Skin epidermis (tissue), 12 donors: ENCODE measurements around the gene MAPRE3.

Experiments used
- H3K27ac ChIP-seq, 21 experiments: fragments of 200-600 bp; sonication (generic) in 11 of 21; one replicate each; pipeline ENCODE4 v1.5.0; 2020; ENCODE audit warnings: mild to moderate bottlenecking in 3 of 21, inconsistent platforms in 2 of 21, moderate library complexity in 2 of 21
- H3K4me3 ChIP-seq, 7 experiments: fragments of 200-600 bp; sonication (generic) in 2 of 7; one replicate each; pipeline ENCODE4 v1.5.0; 2020; ENCODE audit warnings: inconsistent platforms in 2 of 7, mild to moderate bottlenecking in 2 of 7, moderate library complexity in 1 of 7

Gene MAPRE3

GRCh38 chr2:26978061-26978596 is 7.7 kb downstream of the MAPRE3 start:
- H3K27ac ChIP-seq: no peak overlapping the region
- no peak overlapping the region for H3K4me3 ChIP-seq

GRCh38 chr2:26979741-26980140 is 9.3 kb downstream of the MAPRE3 start:
- H3K27ac ChIP-seq: no peak overlapping the region
- no peak overlapping the region for H3K4me3 ChIP-seq

GRCh38 chr2:26980971-26981370 is 10.5 kb downstream of the MAPRE3 start:
- no peak overlapping the region for H3K4me3 ChIP-seq
- no peak overlapping the region for H3K27ac ChIP-seq

- Histone ChIP-seq H3K27ac (no peak overlapping the region), H3K4me3 (no peak overlapping the region)
These were observed 11.8 kb downstream of the MAPRE3 start for GRCh38 chr2:26982102-26982742.

GRCh38 chr2:26983746-26984145 is 13.3 kb downstream of the MAPRE3 start:
- H3K4me3 ChIP-seq: no peak overlapping the region
- no peak overlapping the region for H3K27ac ChIP-seq

- Histone ChIP-seq H3K27ac (no peak overlapping the region), H3K4me3 (no peak overlapping the region)
These were observed 15.4 kb downstream of the MAPRE3 start for GRCh38 chr2:26985807-26986206.

- Histone ChIP-seq H3K4me3 (no peak overlapping the region), H3K27ac (no peak overlapping the region)
These were observed 16.1 kb downstream of the MAPRE3 start for GRCh38 chr2:26986576-26986975.

- no peak overlapping the region for H3K27ac ChIP-seq
- no peak overlapping the region for H3K4me3 ChIP-seq
These were observed 17.8 kb downstream of the MAPRE3 start for GRCh38 chr2:26988058-26988860.

- H3K27ac ChIP-seq: no peak overlapping the region
- no peak overlapping the region for H3K4me3 ChIP-seq
These were observed 18.7 kb downstream of the MAPRE3 start for GRCh38 chr2:26989156-26989555.

GRCh38 chr2:26991717-26992116 is 21.3 kb downstream of the MAPRE3 start:
- no peak overlapping the region for H3K4me3 ChIP-seq

GRCh38 chr2:26993768-26994167 is 23.3 kb downstream of the MAPRE3 start:
- Histone ChIP-seq H3K27ac (no peak overlapping the region), H3K4me3 (no peak overlapping the region)

More at GRCh38 chr2:26991717-26992116, 21.3 kb downstream of the MAPRE3 start:
- H3K27ac ChIP-seq: no peak overlapping the region

GRCh38 chr2:26994983-26995382 is 24.5 kb downstream of the MAPRE3 start:
- no peak overlapping the region for H3K4me3 ChIP-seq
- H3K27ac ChIP-seq: no peak overlapping the region

GRCh38 chr2:26997394-26997793 is 27.0 kb downstream of the MAPRE3 start:
- Histone ChIP-seq H3K4me3 (no peak overlapping the region), H3K27ac (no peak overlapping the region)

GRCh38 chr2:26998323-26998722 is 27.9 kb downstream of the MAPRE3 start:
- Histone ChIP-seq H3K4me3 (no peak overlapping the region), H3K27ac (no peak overlapping the region)

- Histone ChIP-seq H3K27ac (no peak overlapping the region), H3K4me3 (no peak overlapping the region)
These were observed 29.8 kb downstream of the MAPRE3 start for GRCh38 chr2:27000228-27000627.

GRCh38 chr2:27000995-27001394 is 30.6 kb downstream of the MAPRE3 start:
- Histone ChIP-seq H3K4me3 (no peak overlapping the region), H3K27ac (no peak overlapping the region)

GRCh38 chr2:27001950-27002349 is 31.5 kb downstream of the MAPRE3 start:
- Histone ChIP-seq H3K27ac (no peak overlapping the region), H3K4me3 (no peak overlapping the region)

- H3K27ac ChIP-seq: no peak overlapping the region
- H3K4me3 ChIP-seq: no peak overlapping the region
These were observed 32.6 kb downstream of the MAPRE3 start for GRCh38 chr2:27003007-27003406.

GRCh38 chr2:27003857-27004256 is 33.4 kb downstream of the MAPRE3 start:
- H3K27ac ChIP-seq: no peak overlapping the region
- H3K4me3 ChIP-seq: no peak overlapping the region

- no peak overlapping the region for H3K4me3 ChIP-seq
- no peak overlapping the region for H3K27ac ChIP-seq
These were observed 36.4 kb downstream of the MAPRE3 start for GRCh38 chr2:27006602-27007415.
